ENCODE results near the gene KY.

DNA sequence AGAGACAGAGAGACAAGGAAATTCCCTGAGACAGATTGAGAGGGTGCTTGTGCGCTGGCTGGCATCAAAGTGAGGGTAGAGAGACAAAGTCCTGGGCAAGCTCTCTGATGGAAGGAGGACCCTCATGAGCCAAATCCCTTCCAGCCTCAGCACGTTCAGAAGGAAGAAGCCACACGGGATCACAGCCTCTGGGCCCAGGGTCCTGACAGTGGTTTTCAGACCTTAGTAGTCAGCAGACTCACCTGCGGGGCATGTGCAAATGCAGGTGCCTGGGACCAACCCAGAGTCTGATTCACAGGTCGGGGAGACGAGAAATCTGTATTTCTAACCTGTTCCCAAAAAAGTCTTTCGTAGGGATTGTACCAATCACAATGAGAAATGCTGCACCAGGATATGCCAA is 15.2 kb upstream of the KY start:
- no peak for TF ChIP-seq HINFP (tag; conservative IDR thresholded peaks at IDR 0.05; ENCODE audit: low read depth)
- TF ChIP-seq FOSL1 (tag; conservative IDR thresholded peaks at IDR 0.05): no peak
- TF ChIP-seq MYC (IDR thresholded peaks at IDR 0.05; ENCODE audit: low read depth, low read length): no peak
- no peak for TF ChIP-seq MYC (CRISPR knock-in tag; IDR thresholded peaks at IDR 0.05; ENCODE audit: borderline replicate concordance, low read depth)
- no peak for TF ChIP-seq CEBPB (tag; IDR thresholded peaks at IDR 0.05)
- no peak for TF ChIP-seq SMAD3 (CRISPR knock-in tag; conservative IDR thresholded peaks at IDR 0.05)
- no peak for TF ChIP-seq KDM1A (IDR thresholded peaks at IDR 0.05)
- TF ChIP-seq MAZ (CRISPR knock-in tag; conservative IDR thresholded peaks at IDR 0.05 in 1 of 2, IDR thresholded peaks at IDR 0.05 in 1 of 2): no peak
- TF ChIP-seq MAFK (IDR thresholded peaks at IDR 0.05; ENCODE audit: low read length): no peak
- no peak for TF ChIP-seq MAFG (tag; conservative IDR thresholded peaks at IDR 0.05)
- TF ChIP-seq ZHX1 (conservative IDR thresholded peaks at IDR 0.05; ENCODE audit: low read length): no peak

Measured in K562 (cell line).